K562 (cell line): ENCODE results near the gene AFG1L. TPM values are rescaled to one million over a fixed set of nuclear protein-coding genes. Genes with fewer than 3 reads are reported as not detected.

Source experiments
- FOXA3 ChIP-seq, 2 experiments: fragments of 450-650 bp in 1 of 2; sonication (generic) in 1 of 2; formaldehyde crosslinking; IDR thresholded peaks in 1 of 2; conservative IDR thresholded peaks in 1 of 2; 2 replicates each; pipeline versions ENCODE4 v1.4.0 to v1.8.0; 2020 to 2022; ENCODE audit warnings: mild to moderate bottlenecking in 2 of 2, missing genetic modification reagents in 1 of 2
- FOXJ3 ChIP-seq: sonication (generic); formaldehyde crosslinking; IDR thresholded peaks from 2 replicates; pipeline ENCODE4 v1.4.0; 2020; ENCODE audit warnings: mild to moderate bottlenecking, missing genetic modification reagents
- FUS ChIP-seq: fragments of 200-400 bp; formaldehyde crosslinking; optimal IDR thresholded peaks from 2 replicates; pipeline ENCODE3; 2017; ENCODE audit warnings: low read depth, low read length
- NFIC ChIP-seq: fragments of 450-650 bp; IDR thresholded peaks from 2 replicates; pipeline ENCODE4 v1.6.1; 2017; ENCODE audit warnings: mild to moderate bottlenecking, inconsistent platforms
- PHB ChIP-seq: fragments of 250-450 bp; sonication (Bioruptor Pico); IDR thresholded peaks from 2 replicates; pipeline ENCODE4 v1.5.0; 2021
- RBM22 ChIP-seq: fragments of 200-400 bp; formaldehyde crosslinking; IDR thresholded peaks from 2 replicates; pipeline ENCODE4 v1.6.1; 2018; ENCODE audit warnings: low read length, low read depth; ENCODE audit not compliant: poor library complexity, severe bottlenecking
- SAFB ChIP-seq: fragments of 200-400 bp; formaldehyde crosslinking; IDR thresholded peaks from 2 replicates; pipeline ENCODE4 v1.6.1; 2017; ENCODE audit warnings: low read depth, low read length, borderline replicate concordance
- SLC30A9 ChIP-seq: fragments of 250-450 bp; sonication (Bioruptor Pico); IDR thresholded peaks from 2 replicates; pipeline ENCODE4 v1.8.0; 2022; ENCODE audit warnings: mild to moderate bottlenecking, moderate library complexity
- SMARCA5 ChIP-seq: fragments of 450-650 bp; IDR thresholded peaks from 2 replicates; pipeline ENCODE4 v1.6.1; 2016
- SP1 ChIP-seq: sonication (generic); formaldehyde crosslinking; IDR thresholded peaks from 2 replicates; pipeline ENCODE4 v1.8.1; 2022; ENCODE audit warnings: mild to moderate bottlenecking, missing genetic modification reagents
- SREBF1 ChIP-seq: fragments of 150-350 bp; IDR thresholded peaks from 2 replicates; pipeline ENCODE4 v1.6.1; 2014; ENCODE audit warnings: antibody characterized with exemption, low read depth, low read length, borderline replicate concordance
- ZBTB7A ChIP-seq: IDR thresholded peaks from 2 replicates; pipeline ENCODE4 v1.6.1; 2011; ENCODE audit warnings: low read depth, mild to moderate bottlenecking, low read length, moderate library complexity, borderline replicate concordance; ENCODE audit not compliant: control insufficient read depth
- ZNF133 ChIP-seq: fragments of 250-450 bp; sonication (Bioruptor Pico); IDR thresholded peaks from 2 replicates; pipeline ENCODE4 v1.4.0; 2020; ENCODE audit warnings: mild to moderate bottlenecking
- ZNF444 ChIP-seq: fragments of 250-450 bp; sonication (Bioruptor Pico); IDR thresholded peaks from 2 replicates; pipeline ENCODE4 v1.4.0; 2020; ENCODE audit warnings: mild to moderate bottlenecking, moderate library complexity
- ZNF551 ChIP-seq: fragments of 250-450 bp; sonication (Bioruptor Pico); IDR thresholded peaks from 2 replicates; pipeline ENCODE4 v1.5.0; 2021; ENCODE audit warnings: mild to moderate bottlenecking, moderate library complexity
- polyA plus RNA-seq, 8 experiments: library from polyadenylated mRNA; depleted of rRNA in 4 of 8; stranded (reverse) in 5 of 8; unstranded in 3 of 8; fragments of >200 nt; fragmentation: Nextera tagmentation in 2 of 8; fragmentation: Illumina TruSeq in 1 of 8; extraction: Ambion mirVana in 2 of 8; extraction: Trizol in 1 of 8; gene quantifications; 2 replicates each; pipeline versions ENCODE4 v1.2.1 to v1.2.3, GENCODE V29; 2011 to 2014; ENCODE audit warnings: inconsistent platforms in 1 of 8, missing spikeins in 1 of 8
- total RNA-seq, 7 experiments: library from RNA; depleted of rRNA in 6 of 7; stranded (reverse); fragments of >200 nt in 6 of 7; fragmentation: Illumina TruSeq in 2 of 7; extraction: Trizol in 2 of 7; gene quantifications; 2 replicates each; pipeline versions ENCODE4 v1.2.1 to v1.2.3, GENCODE V29; 2011 to 2021; ENCODE audit warnings: low replicate concordance in 1 of 7
- TF ChIP-seq, protein P1 (sequence below): fragments of 450-650 bp; formaldehyde crosslinking; IDR thresholded peaks from 2 replicates; pipeline ENCODE4 v1.4.0; 2020; ENCODE audit warnings: mild to moderate bottlenecking
- TF ChIP-seq, protein P2 (sequence below), 2 experiments: fragments of 450-650 bp in 1 of 2; sonication (generic) in 1 of 2; formaldehyde crosslinking; conservative IDR thresholded peaks; 2 replicates each; pipeline versions ENCODE4 v1.4.0 to v1.8.1; 2020 to 2022; ENCODE audit warnings: mild to moderate bottlenecking in 1 of 2, missing genetic modification reagents in 1 of 2
- TF ChIP-seq, protein P3 (sequence below): fragments of 150-350 bp; IDR thresholded peaks from 2 replicates; pipeline ENCODE4 v1.6.1; 2014; ENCODE audit warnings: low read depth, mild to moderate bottlenecking, low read length, borderline replicate concordance
- TF ChIP-seq, protein P4 (sequence below): fragments of 450-650 bp; IDR thresholded peaks from 2 replicates; pipeline ENCODE4 v1.6.1; 2016; ENCODE audit warnings: mild to moderate bottlenecking

AFG1L gene
- total and polyA plus RNA-seq, 9 of the 15 experiments (the other 6 are each of a cell fraction or from before 2014, with no cell fraction given): 2.2 to 15.5 (median 5.8) TPM

DNA sequence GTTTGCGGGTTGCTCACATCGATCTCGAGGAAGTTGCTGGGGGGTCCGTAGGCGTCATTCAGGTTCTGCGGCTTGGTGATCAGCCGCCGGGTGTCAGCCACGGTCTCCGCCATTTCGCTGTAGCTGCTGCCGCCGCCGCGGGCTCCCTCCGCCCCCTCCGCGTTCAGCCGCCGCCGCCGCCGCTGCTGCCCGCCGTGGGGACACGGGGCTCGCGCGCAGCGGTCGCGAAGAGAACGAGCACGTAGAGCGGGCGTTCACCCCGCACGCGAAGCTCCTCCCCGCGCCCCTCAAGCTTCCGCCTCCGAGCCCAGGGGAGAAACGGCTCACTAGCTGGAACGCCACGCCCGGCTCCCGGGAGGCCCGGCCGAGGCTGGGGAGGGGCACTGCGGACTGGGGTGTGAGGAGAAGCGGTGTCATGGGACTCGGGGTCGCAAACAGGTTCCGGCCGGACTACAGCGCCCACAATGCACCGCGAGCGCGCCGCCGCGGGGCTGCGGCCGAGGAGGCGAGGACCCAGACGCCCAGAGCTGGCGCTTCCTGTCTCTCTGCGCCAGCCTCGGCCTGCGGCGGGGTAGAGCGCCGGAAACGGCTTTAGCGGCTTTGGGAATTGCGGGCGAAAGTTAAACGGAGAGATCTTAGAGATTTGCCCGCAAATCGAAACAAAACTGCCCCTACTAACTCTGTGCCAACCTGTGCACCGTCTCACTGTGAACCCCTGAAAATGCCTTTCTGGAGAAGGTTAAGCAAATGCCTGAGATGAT, 33.9 kb upstream of the AFG1L start, which contains the start of gene SNX3 (continued):
- TF ChIP-seq, protein P1, sequence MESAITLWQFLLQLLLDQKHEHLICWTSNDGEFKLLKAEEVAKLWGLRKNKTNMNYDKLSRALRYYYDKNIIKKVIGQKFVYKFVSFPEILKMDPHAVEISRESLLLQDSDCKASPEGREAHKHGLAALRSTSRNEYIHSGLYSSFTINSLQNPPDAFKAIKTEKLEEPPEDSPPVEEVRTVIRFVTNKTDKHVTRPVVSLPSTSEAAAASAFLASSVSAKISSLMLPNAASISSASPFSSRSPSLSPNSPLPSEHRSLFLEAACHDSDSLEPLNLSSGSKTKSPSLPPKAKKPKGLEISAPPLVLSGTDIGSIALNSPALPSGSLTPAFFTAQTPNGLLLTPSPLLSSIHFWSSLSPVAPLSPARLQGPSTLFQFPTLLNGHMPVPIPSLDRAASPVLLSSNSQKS (CRISPR knock-in tag): no peak
- no peak for TF ChIP-seq SLC30A9 (CRISPR knock-in tag)
- TF ChIP-seq, protein P2, sequence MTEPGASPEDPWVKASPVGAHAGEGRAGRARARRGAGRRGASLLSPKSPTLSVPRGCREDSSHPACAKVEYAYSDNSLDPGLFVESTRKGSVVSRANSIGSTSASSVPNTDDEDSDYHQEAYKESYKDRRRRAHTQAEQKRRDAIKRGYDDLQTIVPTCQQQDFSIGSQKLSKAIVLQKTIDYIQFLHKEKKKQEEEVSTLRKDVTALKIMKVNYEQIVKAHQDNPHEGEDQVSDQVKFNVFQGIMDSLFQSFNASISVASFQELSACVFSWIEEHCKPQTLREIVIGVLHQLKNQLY (CRISPR knock-in tag; conservative IDR thresholded peaks at IDR 0.05): no peak
- peak; percentile 41 for TF ChIP-seq FUS
- TF ChIP-seq PHB (CRISPR knock-in tag): no peak
- no peak for TF ChIP-seq ZNF551 (CRISPR knock-in tag)
- TF ChIP-seq, protein P3, sequence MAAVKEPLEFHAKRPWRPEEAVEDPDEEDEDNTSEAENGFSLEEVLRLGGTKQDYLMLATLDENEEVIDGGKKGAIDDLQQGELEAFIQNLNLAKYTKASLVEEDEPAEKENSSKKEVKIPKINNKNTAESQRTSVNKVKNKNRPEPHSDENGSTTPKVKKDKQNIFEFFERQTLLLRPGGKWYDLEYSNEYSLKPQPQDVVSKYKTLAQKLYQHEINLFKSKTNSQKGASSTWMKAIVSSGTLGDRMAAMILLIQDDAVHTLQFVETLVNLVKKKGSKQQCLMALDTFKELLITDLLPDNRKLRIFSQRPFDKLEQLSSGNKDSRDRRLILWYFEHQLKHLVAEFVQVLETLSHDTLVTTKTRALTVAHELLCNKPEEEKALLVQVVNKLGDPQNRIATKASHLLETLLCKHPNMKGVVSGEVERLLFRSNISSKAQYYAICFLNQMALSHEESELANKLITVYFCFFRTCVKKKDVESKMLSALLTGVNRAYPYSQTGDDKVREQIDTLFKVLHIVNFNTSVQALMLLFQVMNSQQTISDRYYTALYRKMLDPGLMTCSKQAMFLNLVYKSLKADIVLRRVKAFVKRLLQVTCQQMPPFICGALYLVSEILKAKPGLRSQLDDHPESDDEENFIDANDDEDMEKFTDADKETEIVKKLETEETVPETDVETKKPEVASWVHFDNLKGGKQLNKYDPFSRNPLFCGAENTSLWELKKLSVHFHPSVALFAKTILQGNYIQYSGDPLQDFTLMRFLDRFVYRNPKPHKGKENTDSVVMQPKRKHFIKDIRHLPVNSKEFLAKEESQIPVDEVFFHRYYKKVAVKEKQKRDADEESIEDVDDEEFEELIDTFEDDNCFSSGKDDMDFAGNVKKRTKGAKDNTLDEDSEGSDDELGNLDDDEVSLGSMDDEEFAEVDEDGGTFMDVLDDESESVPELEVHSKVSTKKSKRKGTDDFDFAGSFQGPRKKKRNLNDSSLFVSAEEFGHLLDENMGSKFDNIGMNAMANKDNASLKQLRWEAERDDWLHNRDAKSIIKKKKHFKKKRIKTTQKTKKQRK: no peak
- peak; percentile 86 for TF ChIP-seq ZBTB7A
- TF ChIP-seq ZNF133 (CRISPR knock-in tag): no peak
- no peak for TF ChIP-seq SREBF1
- peak; percentile 62 for TF ChIP-seq RBM22
- TF ChIP-seq NFIC: no peak
- no peak for TF ChIP-seq SMARCA5
- TF ChIP-seq, protein P4, sequence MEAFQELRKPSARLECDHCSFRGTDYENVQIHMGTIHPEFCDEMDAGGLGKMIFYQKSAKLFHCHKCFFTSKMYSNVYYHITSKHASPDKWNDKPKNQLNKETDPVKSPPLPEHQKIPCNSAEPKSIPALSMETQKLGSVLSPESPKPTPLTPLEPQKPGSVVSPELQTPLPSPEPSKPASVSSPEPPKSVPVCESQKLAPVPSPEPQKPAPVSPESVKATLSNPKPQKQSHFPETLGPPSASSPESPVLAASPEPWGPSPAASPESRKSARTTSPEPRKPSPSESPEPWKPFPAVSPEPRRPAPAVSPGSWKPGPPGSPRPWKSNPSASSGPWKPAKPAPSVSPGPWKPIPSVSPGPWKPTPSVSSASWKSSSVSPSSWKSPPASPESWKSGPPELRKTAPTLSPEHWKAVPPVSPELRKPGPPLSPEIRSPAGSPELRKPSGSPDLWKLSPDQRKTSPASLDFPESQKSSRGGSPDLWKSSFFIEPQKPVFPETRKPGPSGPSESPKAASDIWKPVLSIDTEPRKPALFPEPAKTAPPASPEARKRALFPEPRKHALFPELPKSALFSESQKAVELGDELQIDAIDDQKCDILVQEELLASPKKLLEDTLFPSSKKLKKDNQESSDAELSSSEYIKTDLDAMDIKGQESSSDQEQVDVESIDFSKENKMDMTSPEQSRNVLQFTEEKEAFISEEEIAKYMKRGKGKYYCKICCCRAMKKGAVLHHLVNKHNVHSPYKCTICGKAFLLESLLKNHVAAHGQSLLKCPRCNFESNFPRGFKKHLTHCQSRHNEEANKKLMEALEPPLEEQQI: no peak
- TF ChIP-seq SP1 (CRISPR knock-in tag): peak; percentile 52
- peak; percentile 69; the same call in 1 of the 2 replicates for TF ChIP-seq SAFB
- TF ChIP-seq FOXA3 (CRISPR knock-in tag; conservative IDR thresholded peaks at IDR 0.05 in 1 of 2, IDR thresholded peaks at IDR 0.05 in 1 of 2): no peak
- TF ChIP-seq FOXJ3 (CRISPR knock-in tag): no peak
- no peak for TF ChIP-seq ZNF444
